CD4-positive, alpha-beta memory T cell (primary cell): Measurements from ENCODE around the gene ZNF804A. TPM values are rescaled to one million over a fixed set of nuclear protein-coding genes. Genes with fewer than 3 reads are reported as not detected.

Source experiments
- CTCF ChIA-PET: fragments of 350-600 bp; sonication (Branson Sonifier 250); formaldehyde crosslinking; loops from one replicate; lab custom pipeline; 2021; ENCODE audit warnings: inconsistent platforms; ENCODE audit not compliant: partially characterized antibody; lab: Charles Lee
- POLR2A ChIA-PET: fragments of 350-600 bp; sonication (Branson Sonifier 250); formaldehyde crosslinking; loops from one replicate; lab custom pipeline; 2021; ENCODE audit not compliant: partially characterized antibody; lab: Charles Lee
- DNase-seq, 5 donors: peaks; one replicate each; pipeline versions ENCODE4 v3.0.0 to v3.0.0-alpha.2; 2020 to 2022; ENCODE audit warnings: mixed read lengths in 1 of 5
- H3K27ac ChIP-seq: one replicate; pipeline ENCODE4 v1.7.0; 2013; ENCODE audit warnings: low read depth, low read length
- H3K27me3 ChIP-seq: 2 replicates; pipeline ENCODE4 v1.7.0; 2013; ENCODE audit warnings: mild to moderate bottlenecking, low read length, moderate library complexity; ENCODE audit not compliant: insufficient read depth
- H3K36me3 ChIP-seq: 2 replicates; pipeline ENCODE4 v1.7.0; 2013; ENCODE audit warnings: mild to moderate bottlenecking, low read length, moderate library complexity; ENCODE audit not compliant: insufficient read depth
- H3K4me1 ChIP-seq: 2 replicates; pipeline ENCODE4 v1.7.0; 2013; ENCODE audit warnings: mild to moderate bottlenecking, low read length, moderate library complexity; ENCODE audit not compliant: insufficient read depth
- H3K4me3 ChIP-seq, 2 donors: one replicate each; pipeline ENCODE4 v1.7.0; 2013; ENCODE audit warnings: low read length in 2 of 2, mild to moderate bottlenecking in 1 of 2
- H3K9me3 ChIP-seq, 2 donors: one replicate each; pipeline ENCODE4 v1.7.0; 2013; ENCODE audit warnings: low read length in 2 of 2, control low read depth in 1 of 2; ENCODE audit not compliant: control insufficient read depth in 1 of 2
- H3K27ac Mint-ChIP-seq, 7 donors: one replicate each; pipeline ENCODE4 v1.8.0; 2020 to 2021; ENCODE audit warnings: mixed read lengths in 7 of 7, mild to moderate bottlenecking in 6 of 7, inconsistent platforms in 3 of 7, moderate library complexity in 3 of 7
- H3K27me3 Mint-ChIP-seq, 2 donors: one replicate each; pipeline ENCODE4 v1.8.0; 2020 to 2021; ENCODE audit warnings: mixed read lengths in 2 of 2
- H3K36me3 Mint-ChIP-seq, 2 donors: one replicate each; pipeline ENCODE4 v1.8.0; 2020 to 2021; ENCODE audit warnings: mixed read lengths in 2 of 2, inconsistent platforms in 1 of 2, mild to moderate bottlenecking in 1 of 2
- H3K4me1 Mint-ChIP-seq, 4 donors: one replicate each; pipeline ENCODE4 v1.8.0; 2020 to 2021; ENCODE audit warnings: mixed read lengths in 4 of 4, mild to moderate bottlenecking in 1 of 4
- H3K4me3 Mint-ChIP-seq, 8 donors: one replicate each; pipeline ENCODE4 v1.8.0; 2020 to 2021; ENCODE audit warnings: mixed read lengths in 8 of 8, mild to moderate bottlenecking in 7 of 8, moderate library complexity in 6 of 8, inconsistent platforms in 3 of 8
- H3K9me3 Mint-ChIP-seq, 8 donors: one replicate each; pipeline ENCODE4 v1.8.0; 2020 to 2021; ENCODE audit warnings: mixed read lengths in 8 of 8, mild to moderate bottlenecking in 5 of 8, inconsistent platforms in 3 of 8, moderate library complexity in 1 of 8
- intact Hi-C: fragments of 100-400 bp; cut with micrococcal nuclease; formaldehyde crosslinking; loops from one replicate; pipeline ENCODE4 v1.15.1; 2023
- polyA plus RNA-seq, 2 donors: library from polyadenylated mRNA; unstranded; fragments of 300-500 nt; fragmentation: Illumina TruSeq; gene quantifications; one replicate each; pipeline ENCODE4 v1.2.3, GENCODE V29; 2021
- total RNA-seq, 2 experiments: library from RNA; stranded (reverse); gene quantifications; one replicate each; pipeline ENCODE4 v1.2.3, GENCODE V29; 2021

Gene ZNF804A
- total and polyA plus RNA-seq, 4 experiments from 2014 or later: 0.05 to 0.06 TPM; not detected in 2

GRCh38 chr2:184610891-184611290 is 12.6 kb downstream of the ZNF804A start:
- intact Hi-C loops: no loop called here
- Mint-ChIP-seq H3K4me3 (no peak overlapping the region), H3K27me3 (no peaks in the 10 kb centered on the region), H3K4me1 (no peaks in the 10 kb centered on the region), H3K27ac (no peak overlapping the region), H3K36me3 (no peaks in the 10 kb centered on the region), H3K9me3 (peaks cover 0 to 14% (median 5%) of the 10 kb centered on the region in 8 donors)
- CTCF ChIA-PET: no interaction called here
- Histone ChIP-seq H3K36me3 (no peaks in the 10 kb centered on the region), H3K27me3 (no peaks in the 10 kb centered on the region), H3K4me1 (no peaks in the 10 kb centered on the region), H3K27ac (no peak overlapping the region), H3K9me3 (no peaks in the 10 kb centered on the region), H3K4me3 (no peak overlapping the region)
- POLR2A ChIA-PET: no interaction called here
- no peak for DNase-seq

- H3K27me3 Mint-ChIP-seq: no peaks in the 10 kb centered on the region
- no peaks in the 10 kb centered on the region for H3K9me3 ChIP-seq
- DNase-seq: no peak
- intact Hi-C loops: no loop called here
- H3K27me3 ChIP-seq: no peaks in the 10 kb centered on the region
- H3K4me1 Mint-ChIP-seq: no peaks in the 10 kb centered on the region
- H3K36me3 Mint-ChIP-seq: no peaks in the 10 kb centered on the region
- H3K27ac Mint-ChIP-seq: no peak overlapping the region
- H3K4me3 ChIP-seq: no peak overlapping the region
- ChIA-PET CTCF (no interaction called here), POLR2A (no interaction called here)
- H3K27ac ChIP-seq: no peak overlapping the region
- peaks cover 2 to 11% (median 7%) of the 10 kb centered on the region in 8 donors for H3K9me3 Mint-ChIP-seq
- no peaks in the 10 kb centered on the region for H3K36me3 ChIP-seq
- H3K4me3 Mint-ChIP-seq: no peak overlapping the region
- H3K4me1 ChIP-seq: no peaks in the 10 kb centered on the region
Measured at GRCh38 chr2:184611361-184612085, 13.2 kb downstream of the ZNF804A start.

DNA sequence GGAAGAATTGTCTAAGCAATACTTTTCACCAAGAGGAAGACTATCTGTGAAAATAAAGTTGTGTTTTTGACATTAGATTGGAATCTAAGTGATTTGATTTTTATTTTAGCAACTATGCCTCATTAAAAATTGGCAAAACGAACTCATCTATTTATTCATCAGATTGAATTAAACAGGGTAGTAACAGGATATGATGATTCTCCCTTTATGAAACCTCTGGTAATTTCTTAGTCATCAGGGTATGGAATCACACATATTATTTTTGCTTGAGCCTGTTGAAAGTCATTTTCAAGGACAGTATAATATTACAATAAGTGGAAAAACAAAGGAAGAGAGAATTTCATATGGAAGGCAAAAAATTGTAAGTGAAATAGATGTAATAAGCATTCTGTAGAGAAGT is 22.0 kb downstream of the ZNF804A start:
- Mint-ChIP-seq H3K4me3 (no peak overlapping the region), H3K4me1 (no peaks in the 10 kb centered on the region), H3K36me3 (no peaks in the 10 kb centered on the region), H3K27me3 (no peaks in the 10 kb centered on the region), H3K9me3 (peaks cover 0 to 9% (median 2%) of the 10 kb centered on the region in 8 donors), H3K27ac (no peak overlapping the region)
- CTCF ChIA-PET: no interaction called here
- no peak for DNase-seq
- POLR2A ChIA-PET: no interaction called here
- Histone ChIP-seq H3K27ac (no peak overlapping the region), H3K27me3 (no peaks in the 10 kb centered on the region), H3K9me3 (no peaks in the 10 kb centered on the region), H3K36me3 (no peaks in the 10 kb centered on the region), H3K4me3 (no peak overlapping the region), H3K4me1 (no peaks in the 10 kb centered on the region)
- intact Hi-C loops: no loop called here

DNA sequence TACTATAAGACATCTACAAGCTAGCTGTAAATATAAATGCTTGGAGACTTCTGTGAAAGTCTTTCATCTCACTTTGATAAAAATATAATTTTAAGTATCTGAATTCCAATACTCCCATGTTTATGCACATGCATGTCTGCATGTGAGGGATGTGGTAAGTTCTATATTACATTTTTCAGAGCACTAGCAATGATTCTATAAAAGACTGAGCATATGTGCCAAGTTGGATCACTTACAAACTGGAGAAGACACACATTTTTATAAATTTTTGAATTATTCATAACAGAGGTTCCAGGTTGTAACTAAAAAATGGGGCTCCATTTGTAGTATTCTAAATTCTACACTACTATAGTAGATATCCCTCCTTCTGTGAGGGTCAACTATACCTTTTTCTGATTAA is 26.0 kb downstream of the ZNF804A start:
- no peaks in the 10 kb centered on the region for H3K36me3 Mint-ChIP-seq
- H3K4me1 Mint-ChIP-seq: no peaks in the 10 kb centered on the region
- Histone ChIP-seq H3K9me3 (no peaks in the 10 kb centered on the region), H3K4me3 (no peak overlapping the region), H3K27ac (no peak overlapping the region), H3K36me3 (no peaks in the 10 kb centered on the region), H3K27me3 (no peaks in the 10 kb centered on the region), H3K4me1 (no peaks in the 10 kb centered on the region)
- DNase-seq: no peak
- CTCF ChIA-PET: no interaction called here
- intact Hi-C loops: no loop called here
- H3K4me3 Mint-ChIP-seq: no peak overlapping the region
- H3K9me3 Mint-ChIP-seq: peaks cover 0 to 4% (median 0%) of the 10 kb centered on the region in 8 donors
- POLR2A ChIA-PET: no interaction called here
- H3K27me3 Mint-ChIP-seq: no peaks in the 10 kb centered on the region
- no peak overlapping the region for H3K27ac Mint-ChIP-seq

GRCh38 chr2:184628051-184628450 is 29.7 kb downstream of the ZNF804A start:
- no peak overlapping the region for H3K27ac Mint-ChIP-seq
- H3K9me3 Mint-ChIP-seq: peaks cover 0 to 4% (median 0%) of the 10 kb centered on the region in 8 donors
- Histone ChIP-seq H3K27me3 (no peaks in the 10 kb centered on the region), H3K9me3 (no peaks in the 10 kb centered on the region), H3K36me3 (no peaks in the 10 kb centered on the region), H3K27ac (no peak overlapping the region), H3K4me3 (no peak overlapping the region), H3K4me1 (no peaks in the 10 kb centered on the region)
- no peak for DNase-seq
- no peaks in the 10 kb centered on the region for H3K36me3 Mint-ChIP-seq
- no peak overlapping the region for H3K4me3 Mint-ChIP-seq
- no peaks in the 10 kb centered on the region for H3K4me1 Mint-ChIP-seq
- CTCF ChIA-PET: no interaction called here
- intact Hi-C loops: no loop called here
- no peaks in the 10 kb centered on the region for H3K27me3 Mint-ChIP-seq
- POLR2A ChIA-PET: no interaction called here

DNA sequence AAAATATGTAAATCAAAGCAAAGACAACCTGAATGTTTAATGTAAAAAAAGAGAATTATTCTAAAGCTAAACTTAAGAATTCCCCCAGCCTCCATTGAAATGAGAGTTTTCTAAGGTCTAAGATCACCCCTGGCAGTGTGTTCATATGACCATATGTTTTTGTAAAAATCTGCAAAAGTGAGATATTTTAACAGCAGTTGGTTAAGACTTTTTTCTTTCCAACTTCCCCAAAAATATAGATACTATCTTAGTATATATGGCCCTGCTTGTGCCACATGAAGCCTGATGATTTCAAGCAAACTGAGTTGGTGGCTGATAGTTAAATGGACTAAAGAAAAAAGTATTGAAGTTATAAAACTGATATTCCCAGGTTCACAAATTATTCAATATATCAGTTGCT is 35.4 kb downstream of the ZNF804A start:
- Mint-ChIP-seq H3K4me1 (no peaks in the 10 kb centered on the region), H3K27me3 (no peaks in the 10 kb centered on the region), H3K4me3 (no peak overlapping the region), H3K9me3 (peaks cover 0 to 3% (median 0%) of the 10 kb centered on the region in 8 donors), H3K36me3 (no peaks in the 10 kb centered on the region), H3K27ac (no peak overlapping the region)
- no peak overlapping the region for H3K27ac ChIP-seq
- CTCF ChIA-PET: no interaction called here
- no peaks in the 10 kb centered on the region for H3K36me3 ChIP-seq
- no peak overlapping the region for H3K4me3 ChIP-seq
- no peaks in the 10 kb centered on the region for H3K9me3 ChIP-seq
- no peak for DNase-seq
- no peaks in the 10 kb centered on the region for H3K27me3 ChIP-seq
- H3K4me1 ChIP-seq: no peaks in the 10 kb centered on the region
- intact Hi-C loops: no loop called here
- POLR2A ChIA-PET: no interaction called here

GRCh38 chr2:184637781-184638180 is 39.5 kb downstream of the ZNF804A start:
- H3K9me3 Mint-ChIP-seq: peaks cover 0 to 3% (median 0%) of the 10 kb centered on the region in 8 donors
- no peak overlapping the region for H3K4me3 Mint-ChIP-seq
- no peaks in the 10 kb centered on the region for H3K4me1 Mint-ChIP-seq

More at GRCh38 chr2:184637781-184638180, 39.5 kb downstream of the ZNF804A start:
- Histone ChIP-seq H3K27me3 (no peaks in the 10 kb centered on the region), H3K36me3 (no peaks in the 10 kb centered on the region), H3K27ac (no peak overlapping the region), H3K9me3 (no peaks in the 10 kb centered on the region), H3K4me1 (no peaks in the 10 kb centered on the region), H3K4me3 (no peak overlapping the region)
- Mint-ChIP-seq H3K36me3 (no peaks in the 10 kb centered on the region), H3K27ac (no peak overlapping the region), H3K27me3 (no peaks in the 10 kb centered on the region)
- POLR2A ChIA-PET: no interaction called here
- CTCF ChIA-PET: no interaction called here
- no peak for DNase-seq
- intact Hi-C loops: no loop called here
